Measurements from ENCODE around the gene CYP39A1.

GRCh38 chr6:46592740-46593139 is 59.9 kb downstream of the CYP39A1 start:
- TF ChIP-seq EZH2 (IDR thresholded peaks at IDR 0.05) (no peak), POLR2AphosphoS5 (IDR thresholded peaks at IDR 0.05; ENCODE audit: borderline replicate concordance, low read depth, low read length) (no peak), FOXP2 (optimal IDR thresholded peaks at IDR 0.05; ENCODE audit: control extremely low read depth, extremely low read length, insufficient read depth) (no peak)
